GM19099 (cell line): ENCODE measurements around the gene TFIP11.

Experiments
- POLR2A ChIP-seq: IDR thresholded peaks from 3 replicates; pipeline ENCODE4 v1.6.1; 2011; ENCODE audit warnings: low read depth; ENCODE audit not compliant: insufficient read length; ENCODE audit errors: extremely low read depth

The TFIP11 gene

GRCh38 chr22:26512149-26512793 is at the start of gene TFIP11:
Gene TFIP11, minus strand, starts transcription at chr22:26512473. Its CDS starts 2,201 bp downstream, at chr22:26510272.
- TF ChIP-seq POLR2A: peak; percentile 91

- TF ChIP-seq POLR2A: no peak
These were observed 49.6 kb upstream of the TFIP11 start for GRCh38 chr22:26561756-26562417.

GRCh38 chr22:26559961-26560575 is 47.8 kb upstream of the TFIP11 start:
- TF ChIP-seq POLR2A: no peak

- no peak for TF ChIP-seq POLR2A
These were observed 46.1 kb upstream of the TFIP11 start for GRCh38 chr22:26558248-26558895.

GRCh38 chr22:26556904-26557303 is 44.6 kb upstream of the TFIP11 start:
- TF ChIP-seq POLR2A: no peak

GRCh38 chr22:26555478-26555877 is 43.2 kb upstream of the TFIP11 start:
- TF ChIP-seq POLR2A: no peak

GRCh38 chr22:26554956-26555355 is 42.7 kb upstream of the TFIP11 start:
- no peak for TF ChIP-seq POLR2A

GRCh38 chr22:26553056-26553752 is 40.9 kb upstream of the TFIP11 start:
- TF ChIP-seq POLR2A: no peak

GRCh38 chr22:26552466-26552865 is 40.2 kb upstream of the TFIP11 start:
- no peak for TF ChIP-seq POLR2A

GRCh38 chr22:26551568-26551967 is 39.3 kb upstream of the TFIP11 start:
- no peak for TF ChIP-seq POLR2A

GRCh38 chr22:26550498-26551033 is 38.3 kb upstream of the TFIP11 start:
- no peak for TF ChIP-seq POLR2A

GRCh38 chr22:26549902-26550497 is 37.7 kb upstream of the TFIP11 start:
- no peak for TF ChIP-seq POLR2A

GRCh38 chr22:26548984-26549383 is 36.7 kb upstream of the TFIP11 start:
- no peak for TF ChIP-seq POLR2A

GRCh38 chr22:26548303-26548702 is 36.0 kb upstream of the TFIP11 start:
- TF ChIP-seq POLR2A: no peak
